GM12874 (cell line): ENCODE results near the gene COL11A1.

Source experiments
- TF ChIP-seq, protein P1 (sequence below): IDR thresholded peaks from 2 replicates; pipeline ENCODE4 v1.5.1; 2011; ENCODE audit warnings: low read depth, mild to moderate bottlenecking, control low read depth, low read length, moderate library complexity; ENCODE audit not compliant: insufficient read depth

COL11A1 gene

DNA sequence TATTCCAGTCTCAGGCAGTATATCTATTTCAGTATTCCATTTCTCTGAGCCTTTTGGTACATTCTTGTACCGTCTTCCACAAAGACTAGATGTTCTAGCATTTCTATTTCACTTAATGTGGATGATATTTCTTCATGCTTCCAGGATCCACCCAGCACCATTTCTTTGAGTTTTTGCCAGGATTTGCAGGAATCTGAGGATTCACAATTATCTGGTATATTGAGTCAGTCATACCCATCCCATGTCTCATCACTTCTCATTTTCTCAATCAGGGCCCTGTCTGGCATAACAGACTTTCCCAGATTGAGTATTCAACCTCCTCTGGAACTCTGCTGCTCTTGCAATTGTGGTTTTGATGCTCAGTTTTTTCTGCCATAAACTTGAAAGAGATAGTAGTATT is 20.9 kb upstream of the COL11A1 start:
- TF ChIP-seq, protein P1, sequence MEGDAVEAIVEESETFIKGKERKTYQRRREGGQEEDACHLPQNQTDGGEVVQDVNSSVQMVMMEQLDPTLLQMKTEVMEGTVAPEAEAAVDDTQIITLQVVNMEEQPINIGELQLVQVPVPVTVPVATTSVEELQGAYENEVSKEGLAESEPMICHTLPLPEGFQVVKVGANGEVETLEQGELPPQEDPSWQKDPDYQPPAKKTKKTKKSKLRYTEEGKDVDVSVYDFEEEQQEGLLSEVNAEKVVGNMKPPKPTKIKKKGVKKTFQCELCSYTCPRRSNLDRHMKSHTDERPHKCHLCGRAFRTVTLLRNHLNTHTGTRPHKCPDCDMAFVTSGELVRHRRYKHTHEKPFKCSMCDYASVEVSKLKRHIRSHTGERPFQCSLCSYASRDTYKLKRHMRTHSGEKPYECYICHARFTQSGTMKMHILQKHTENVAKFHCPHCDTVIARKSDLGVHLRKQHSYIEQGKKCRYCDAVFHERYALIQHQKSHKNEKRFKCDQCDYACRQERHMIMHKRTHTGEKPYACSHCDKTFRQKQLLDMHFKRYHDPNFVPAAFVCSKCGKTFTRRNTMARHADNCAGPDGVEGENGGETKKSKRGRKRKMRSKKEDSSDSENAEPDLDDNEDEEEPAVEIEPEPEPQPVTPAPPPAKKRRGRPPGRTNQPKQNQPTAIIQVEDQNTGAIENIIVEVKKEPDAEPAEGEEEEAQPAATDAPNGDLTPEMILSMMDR: no peak

DNA sequence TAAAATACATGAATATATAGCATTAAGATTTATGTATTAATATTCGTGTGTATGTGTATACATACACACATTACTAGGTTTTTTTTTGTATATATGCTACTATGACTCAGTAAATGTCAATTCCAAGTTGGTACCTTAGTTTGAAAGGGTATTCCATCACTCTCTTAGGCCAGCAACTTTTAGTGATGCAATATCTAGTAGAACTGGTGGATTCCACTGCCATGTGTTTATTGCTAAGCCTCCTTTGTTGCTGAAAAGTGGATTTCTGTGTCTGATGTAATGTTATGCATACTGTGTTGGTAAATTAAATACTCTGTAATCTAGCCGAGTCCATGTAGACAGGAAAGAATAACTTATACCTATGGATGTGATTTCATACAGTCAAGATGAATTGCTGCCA is 16.9 kb upstream of the COL11A1 start:
- TF ChIP-seq, protein P1: no peak

DNA sequence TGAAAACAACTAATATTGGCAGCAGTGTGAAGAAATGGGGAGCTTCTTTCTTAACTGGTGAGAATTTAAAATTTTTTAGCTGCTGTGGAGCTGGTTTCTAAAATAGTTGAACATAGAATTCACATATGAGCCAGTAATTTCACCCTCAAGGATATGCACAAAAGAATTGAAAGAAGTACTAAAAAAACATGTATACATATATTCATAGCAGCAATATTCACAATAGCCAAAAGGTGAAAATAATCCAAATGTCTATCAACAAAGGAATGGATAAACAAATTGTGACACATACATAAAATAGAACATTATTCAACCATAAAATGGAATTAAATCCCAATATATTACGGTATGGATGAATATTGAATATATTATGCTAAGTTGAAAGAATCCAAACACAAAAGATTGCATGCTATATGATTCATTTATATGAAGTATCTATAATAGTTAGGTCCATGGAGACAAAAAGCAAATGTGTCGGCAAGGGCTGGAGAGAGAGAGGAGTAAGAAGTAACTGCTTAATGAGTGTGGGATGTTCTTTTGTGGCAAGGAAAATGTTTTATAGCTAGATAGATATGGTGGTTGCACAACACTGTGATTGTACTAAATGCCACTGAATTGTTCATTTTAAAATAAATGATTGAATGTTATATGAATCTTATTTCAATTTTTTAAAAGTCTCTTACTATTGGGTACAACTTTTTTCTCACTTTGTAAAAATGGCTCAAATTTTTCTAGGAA is 14.8 kb upstream of the COL11A1 start:
- TF ChIP-seq, protein P1: no peak

DNA sequence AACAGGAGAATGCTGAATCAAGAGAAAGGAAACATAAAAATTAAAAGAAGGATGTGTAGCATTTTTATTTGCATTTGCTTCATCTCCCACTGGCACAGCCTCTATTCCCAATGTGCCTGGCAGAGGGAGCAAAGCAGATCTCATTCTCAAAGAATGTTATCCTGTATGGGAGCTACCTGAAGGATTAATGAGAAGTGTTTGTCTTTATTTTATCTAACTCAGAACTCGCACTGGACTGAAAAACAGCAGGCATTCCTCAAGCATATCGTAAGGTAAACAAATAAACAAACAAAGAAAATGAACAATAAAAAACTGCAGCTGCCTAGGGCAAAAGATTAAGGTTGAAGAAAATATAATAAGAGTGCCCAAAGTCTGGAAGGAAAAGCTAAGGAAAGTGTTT is 12.7 kb upstream of the COL11A1 start:
- TF ChIP-seq, protein P1: no peak

DNA sequence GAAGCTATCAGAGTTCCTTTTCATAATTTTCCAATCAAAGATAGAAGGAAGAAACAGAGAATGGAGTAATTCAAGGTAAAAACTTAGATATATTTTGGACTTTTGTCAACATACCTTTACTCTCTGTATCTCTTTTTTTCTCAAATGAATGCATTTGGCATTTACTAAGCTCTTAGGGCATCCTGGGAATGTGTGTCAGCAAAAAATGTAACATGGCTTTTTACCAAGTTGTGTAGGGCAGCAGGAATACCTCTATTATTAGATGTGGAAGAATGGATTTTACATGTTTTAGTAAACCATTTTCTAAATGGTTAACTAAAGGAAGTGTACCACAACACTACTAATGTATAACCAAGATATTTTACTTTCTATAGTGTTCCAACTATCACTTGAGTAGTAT is 4.2 kb upstream of the COL11A1 start:
- TF ChIP-seq, protein P1: no peak

DNA sequence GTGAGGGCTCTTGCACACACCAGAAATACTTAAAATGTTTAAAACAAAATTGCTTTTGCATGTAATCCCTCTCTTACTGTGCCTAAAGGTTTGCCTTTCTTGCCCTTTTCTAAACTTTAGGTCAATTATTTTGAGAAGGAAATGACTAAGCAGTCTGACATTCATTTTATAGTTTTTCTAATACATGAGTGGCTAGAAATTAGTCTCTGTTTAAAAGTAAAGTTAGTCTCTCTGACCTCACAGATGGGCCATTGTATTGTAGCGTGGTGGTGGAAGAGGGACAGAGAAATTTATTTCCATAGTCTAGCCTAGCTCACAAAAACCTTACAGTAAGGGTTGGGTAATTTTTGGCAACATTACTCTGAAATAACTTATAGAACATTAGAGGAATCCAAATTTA is 3.6 kb upstream of the COL11A1 start:
- TF ChIP-seq, protein P1: no peak

DNA sequence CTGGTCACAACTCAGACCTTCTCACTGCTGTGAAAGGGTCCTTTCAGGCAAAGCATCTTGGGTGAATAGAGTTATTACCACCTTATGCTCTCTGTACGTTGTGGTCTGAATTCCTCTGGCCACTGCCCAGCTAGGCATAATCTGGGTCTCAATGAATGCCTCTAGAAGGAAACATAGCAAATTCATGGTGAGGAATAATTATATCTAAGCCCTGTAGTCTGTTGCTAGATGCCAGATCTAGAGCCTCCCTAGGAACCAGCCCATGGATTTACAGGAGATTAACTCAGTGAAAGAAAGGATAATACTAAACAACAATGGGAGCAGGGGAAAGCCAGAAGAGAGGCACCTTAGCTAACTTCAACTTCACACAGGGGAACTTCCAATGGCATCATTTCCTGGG is 2.4 kb upstream of the COL11A1 start:
- TF ChIP-seq, protein P1: no peak
